ENCODE results near the gene KRT79. TPM values are rescaled to one million over a fixed set of nuclear protein-coding genes. Genes with fewer than 3 reads are reported as not detected.
A peak's percentile ranks its signal among the peaks of the same experiment; 100 is the strongest.
"Not testable (repeated sequence)": the region's sequence is repeated elsewhere in the genome, so short reads cannot be mapped to it uniquely, and the experiment has no call there.

KRT79 gene
- total RNA-seq, result 1 to 10 TPM in 3 of 6 donors, under 1 TPM in 1, not detected in 2; 0.30 to 8.9 (median 1.3) TPM

DNA sequence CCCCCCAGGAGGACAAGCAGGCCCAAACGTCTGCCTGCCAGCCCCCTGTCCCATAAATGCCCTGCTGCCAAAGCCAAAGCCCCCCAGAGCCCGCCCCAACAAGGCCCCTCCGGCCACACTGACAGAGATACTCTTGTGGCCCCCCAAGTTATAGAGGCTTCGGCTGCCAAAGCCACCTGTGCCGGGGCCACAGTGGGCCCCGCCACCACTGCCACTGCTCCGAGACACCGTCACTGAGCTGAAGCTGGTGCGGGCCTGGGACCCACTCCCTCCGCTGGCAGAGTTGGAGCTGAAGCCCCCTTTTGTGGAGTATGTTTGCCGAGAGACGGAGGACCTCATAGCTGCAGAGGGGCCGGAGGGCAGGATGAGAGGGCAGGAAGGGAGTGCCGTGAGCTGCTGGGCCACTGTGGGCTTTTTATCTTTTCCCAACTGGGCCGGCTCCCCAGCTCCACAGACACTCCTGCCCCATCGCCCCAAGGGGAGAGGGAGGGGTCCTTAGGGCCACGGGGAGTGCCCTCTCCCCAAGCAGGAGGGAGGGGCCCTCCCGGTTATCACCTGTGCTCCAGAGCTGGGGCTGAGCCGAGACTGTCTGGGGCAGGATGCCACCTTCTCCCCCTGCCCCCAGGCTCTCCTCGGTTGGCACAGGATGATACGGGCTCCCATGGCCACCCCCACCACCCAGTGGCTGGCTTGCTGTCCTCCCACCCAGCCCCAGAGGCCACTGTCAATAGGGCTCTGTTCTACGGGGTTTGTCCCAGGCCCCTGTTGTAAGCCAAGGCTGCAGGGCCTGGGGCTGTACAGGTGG lies at the start of gene KRT79:
TSS of gene KRT79 (minus strand) at position 390 of the 805 bp plus-strand sequence. CDS start at position 339, 51 bp downstream.
- H3K27ac ChIP-seq, result no peak within 1 kb of the TSS
- H3K27me3 ChIP-seq, result no peaks in the 10 kb centered on the region
- no peaks in the 10 kb centered on the region for H3K9me3 ChIP-seq
- H3K36me3 ChIP-seq, result no peaks in the 10 kb centered on the region
- no peaks in the 10 kb centered on the region for H3K4me1 ChIP-seq
- no peak within 1 kb of the TSS for H3K4me3 ChIP-seq
- ATAC-seq (ENCODE audit: low FRiP score in 2 of 2) (no peak), DNase-seq (no peak)
- TF ChIP-seq POLR2A (IDR thresholded peaks at IDR 0.05), result no peak
- TF ChIP-seq EP300 (IDR thresholded peaks at IDR 0.05), result no peak
- no peak for TF ChIP-seq POLR2AphosphoS5 (IDR thresholded peaks at IDR 0.05)
- TF ChIP-seq, protein P1, sequence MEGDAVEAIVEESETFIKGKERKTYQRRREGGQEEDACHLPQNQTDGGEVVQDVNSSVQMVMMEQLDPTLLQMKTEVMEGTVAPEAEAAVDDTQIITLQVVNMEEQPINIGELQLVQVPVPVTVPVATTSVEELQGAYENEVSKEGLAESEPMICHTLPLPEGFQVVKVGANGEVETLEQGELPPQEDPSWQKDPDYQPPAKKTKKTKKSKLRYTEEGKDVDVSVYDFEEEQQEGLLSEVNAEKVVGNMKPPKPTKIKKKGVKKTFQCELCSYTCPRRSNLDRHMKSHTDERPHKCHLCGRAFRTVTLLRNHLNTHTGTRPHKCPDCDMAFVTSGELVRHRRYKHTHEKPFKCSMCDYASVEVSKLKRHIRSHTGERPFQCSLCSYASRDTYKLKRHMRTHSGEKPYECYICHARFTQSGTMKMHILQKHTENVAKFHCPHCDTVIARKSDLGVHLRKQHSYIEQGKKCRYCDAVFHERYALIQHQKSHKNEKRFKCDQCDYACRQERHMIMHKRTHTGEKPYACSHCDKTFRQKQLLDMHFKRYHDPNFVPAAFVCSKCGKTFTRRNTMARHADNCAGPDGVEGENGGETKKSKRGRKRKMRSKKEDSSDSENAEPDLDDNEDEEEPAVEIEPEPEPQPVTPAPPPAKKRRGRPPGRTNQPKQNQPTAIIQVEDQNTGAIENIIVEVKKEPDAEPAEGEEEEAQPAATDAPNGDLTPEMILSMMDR (IDR thresholded peaks at IDR 0.05), result no peak
- 86 to 91% methylated on average over 12 to 20 of the region's 22 CpGs for WGBS, 2 donors

DNA sequence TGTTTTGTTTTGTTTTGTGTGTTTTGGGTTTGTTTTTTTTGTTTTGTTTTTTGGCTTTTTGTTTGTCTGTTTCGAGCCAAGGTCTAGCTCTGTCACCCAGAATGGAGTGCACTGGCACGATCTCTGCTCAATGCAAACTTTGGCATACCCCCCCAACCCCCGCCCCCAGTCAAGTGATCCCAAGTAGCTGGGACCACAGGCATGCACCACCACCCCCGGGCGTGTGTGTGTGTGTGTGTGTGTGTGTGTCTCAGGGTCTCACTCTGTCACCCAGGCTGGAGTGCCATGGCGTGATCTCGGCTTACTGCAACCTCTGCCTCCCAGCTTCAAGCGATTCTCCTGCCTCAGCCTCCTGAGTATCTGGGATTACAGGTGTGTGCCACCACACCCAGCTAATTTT lies 46.4 kb upstream of the KRT79 start:
- H3K9me3 ChIP-seq; H3K36me3 ChIP-seq; H3K4me3 ChIP-seq; H3K27me3 ChIP-seq; H3K27ac ChIP-seq; ATAC-seq (ENCODE audit: low FRiP score in 2 of 2); DNase-seq: not testable (repeated sequence)
- peaks cover 8 to 21% (median 11%) of the 10 kb centered on the region in 4 donors for H3K4me1 ChIP-seq
- WGBS, 2 donors, result 54 to 60% methylated on average over 5 to 8 of the region's 8 CpGs

DNA sequence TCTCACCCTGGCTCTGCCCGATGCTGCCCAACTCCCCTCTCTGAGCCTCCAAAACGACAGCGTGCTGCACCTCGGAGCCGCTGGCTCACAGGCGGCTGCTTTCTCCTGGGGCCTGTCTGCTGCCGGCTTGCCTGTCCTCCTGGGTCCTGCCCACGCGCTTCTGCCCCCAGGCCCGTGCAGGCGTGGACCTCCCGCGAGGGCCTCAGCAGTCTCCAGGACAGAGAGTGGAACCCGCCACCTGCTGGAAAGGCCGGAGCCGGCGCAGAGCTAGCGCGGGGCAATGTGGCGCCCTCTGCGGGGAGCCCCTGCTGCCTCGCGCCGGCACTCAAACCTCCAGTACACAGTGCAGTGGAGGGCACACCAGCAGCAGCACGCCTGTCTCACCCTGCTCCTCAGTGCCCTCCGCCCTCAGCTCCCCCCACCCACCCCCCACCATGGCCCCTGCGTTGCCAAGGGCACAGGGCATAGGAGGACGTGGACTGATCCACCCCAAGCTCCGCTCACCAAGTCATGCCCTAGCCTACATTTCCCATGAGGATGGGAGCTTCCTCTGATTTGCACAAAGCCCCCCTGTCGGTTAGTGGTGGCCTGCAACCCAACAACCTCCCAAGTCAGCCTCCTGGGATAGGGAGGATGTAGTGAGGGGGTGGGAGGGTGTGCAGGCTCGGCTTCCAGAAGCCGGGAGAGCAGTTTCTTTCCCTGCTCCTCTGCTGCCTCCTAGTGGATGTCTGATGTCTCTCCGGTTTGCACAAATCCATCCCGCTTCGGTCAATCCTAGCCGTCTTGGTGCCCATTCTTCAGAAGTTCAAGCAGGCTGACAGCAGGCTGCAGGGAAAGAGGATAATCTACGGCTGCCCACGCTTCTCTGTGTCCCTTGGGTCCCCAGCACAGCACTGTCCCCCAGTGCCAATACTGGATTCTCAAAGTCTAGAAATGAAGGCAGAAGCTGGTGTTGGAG lies 45.6 kb upstream of the KRT79 start:
- whole genome bisulfite sequencing, 2 donors, result 0 to 11% methylated on average over 6 to 30 of the region's 38 CpGs
- Histone ChIP-seq H3K27me3 (no peaks in the 10 kb centered on the region), H3K9me3 (no peaks in the 10 kb centered on the region), H3K27ac (no peak overlapping the region), H3K4me1 (peaks cover 10 to 21% (median 13%) of the 10 kb centered on the region in 4 donors), H3K4me3 (peak overlapping the region in 3 of 4 donors; percentile 15 to 27 (median 23)), H3K36me3 (no peaks in the 10 kb centered on the region)
- DNase-seq (peak; percentile 76 to 93), ATAC-seq (ENCODE audit: low FRiP score in 2 of 2) (peak; percentile 87 to 90)
- TF ChIP-seq POLR2A (IDR thresholded peaks at IDR 0.05), result no peak
- TF ChIP-seq, protein P1 (IDR thresholded peaks at IDR 0.05), result peak; percentile 70 to 81 (median 75)

DNA sequence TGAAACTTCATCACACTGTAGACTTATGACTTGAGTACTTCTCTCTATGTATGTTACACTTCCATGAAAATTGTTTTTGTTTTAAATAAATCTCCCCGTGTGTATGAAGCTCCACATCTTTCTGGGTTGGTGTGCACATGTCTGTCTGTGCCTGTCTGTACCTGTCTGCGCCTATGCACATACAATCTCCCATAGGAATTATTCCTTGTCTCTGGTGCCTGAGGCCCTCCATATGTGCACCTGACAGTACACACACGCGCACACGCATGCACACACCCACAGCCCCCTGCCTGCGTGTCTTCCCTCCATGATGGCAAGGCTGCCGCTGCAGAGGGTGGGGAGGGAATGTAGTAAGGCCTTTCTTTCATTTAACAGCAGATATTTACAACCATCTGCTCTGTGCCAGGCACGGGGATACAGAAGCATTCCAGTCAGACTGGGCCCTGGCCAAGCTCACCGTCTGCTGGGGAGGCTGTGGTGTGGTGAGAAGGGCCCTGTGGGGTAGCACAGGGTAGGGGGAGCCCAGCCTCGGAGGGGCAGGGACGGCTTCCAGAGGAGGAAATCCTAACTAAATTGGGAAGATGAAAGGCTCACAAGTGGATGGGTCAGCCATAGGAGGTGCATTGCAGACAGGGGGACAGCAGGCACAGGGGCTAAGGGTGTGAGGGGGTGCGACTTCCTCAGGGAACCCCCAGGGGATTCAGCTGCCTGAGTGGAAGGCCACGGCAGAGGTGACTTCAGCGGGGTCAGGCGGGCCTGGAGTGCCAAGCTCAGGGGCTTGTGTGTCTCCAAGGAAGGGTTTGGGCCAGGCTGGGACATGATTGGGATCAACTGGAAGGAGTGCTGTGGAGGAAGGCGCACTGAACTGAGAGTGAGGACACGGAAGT lies 44.6 kb upstream of the KRT79 start:
- H3K4me3 ChIP-seq, result no peak overlapping the region
- ATAC-seq (ENCODE audit: low FRiP score in 2 of 2), result no peak

DNA sequence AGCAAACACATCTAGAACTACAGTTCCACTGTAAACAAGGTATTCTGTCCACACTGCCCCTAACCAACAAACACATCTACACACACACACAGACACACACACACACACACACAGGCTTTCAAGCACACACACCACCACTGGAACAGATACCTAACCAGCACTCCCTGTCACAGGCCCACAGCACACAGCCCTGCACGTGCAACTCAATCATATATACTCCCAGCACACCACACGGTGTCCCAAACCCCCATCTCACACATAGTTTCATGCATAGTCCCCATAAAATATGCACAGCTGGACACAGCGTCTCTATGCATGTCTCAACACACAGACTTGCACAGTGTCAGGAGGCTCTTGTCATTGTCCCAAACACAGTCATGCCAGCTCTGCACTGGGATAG lies 43.1 kb upstream of the KRT79 start:
- H3K4me3 ChIP-seq, result no peak overlapping the region
- 74 to 77% methylated on average over 3 of the region's 3 CpGs for WGBS, 2 donors
- DNase-seq, result no peak
- H3K36me3 ChIP-seq, result no peaks in the 10 kb centered on the region
- peaks cover 17 to 32% (median 24%) of the 10 kb centered on the region in 4 donors for H3K4me1 ChIP-seq
- TF ChIP-seq EP300 (IDR thresholded peaks at IDR 0.05) (no peak), POLR2A (IDR thresholded peaks at IDR 0.05) (no peak), POLR2AphosphoS5 (IDR thresholded peaks at IDR 0.05) (no peak)
- TF ChIP-seq, protein P1 (IDR thresholded peaks at IDR 0.05), result no peak
- no peak overlapping the region for H3K27ac ChIP-seq
- H3K9me3 ChIP-seq, result no peaks in the 10 kb centered on the region
- H3K27me3 ChIP-seq, result no peaks in the 10 kb centered on the region
- no peak for ATAC-seq (ENCODE audit: low FRiP score in 2 of 2)

More for the DNA sequence above, 44.6 kb upstream of the KRT79 start:
- no peaks in the 10 kb centered on the region for H3K27me3 ChIP-seq
- TF ChIP-seq EP300 (IDR thresholded peaks at IDR 0.05) (no peak), POLR2A (IDR thresholded peaks at IDR 0.05) (no peak)
- peaks cover 13 to 28% (median 19%) of the 10 kb centered on the region in 4 donors for H3K4me1 ChIP-seq
- H3K27ac ChIP-seq, result no peak overlapping the region
- H3K36me3 ChIP-seq, result no peaks in the 10 kb centered on the region
- DNase-seq, result no peak
- H3K9me3 ChIP-seq, result no peaks in the 10 kb centered on the region
- 85% methylated on average over 16 to 17 of the region's 17 CpGs for WGBS, 2 donors
